NK-92 treated with Interleukin-12 subunit alpha and Interleukin-12 subunit beta, amount 100 ng/mL, for 24 hours (cell line): Measurements from ENCODE around the gene FBH1.
"Not testable (repeated sequence)": the region's sequence is repeated elsewhere in the genome, so short reads cannot be mapped to it uniquely, and the experiment has no call there.

Source experiments
- DNase-seq: peaks from one replicate; lab custom pipeline; 2025; lab: John Stamatoyannopoulos, UW

FBH1 gene

DNA sequence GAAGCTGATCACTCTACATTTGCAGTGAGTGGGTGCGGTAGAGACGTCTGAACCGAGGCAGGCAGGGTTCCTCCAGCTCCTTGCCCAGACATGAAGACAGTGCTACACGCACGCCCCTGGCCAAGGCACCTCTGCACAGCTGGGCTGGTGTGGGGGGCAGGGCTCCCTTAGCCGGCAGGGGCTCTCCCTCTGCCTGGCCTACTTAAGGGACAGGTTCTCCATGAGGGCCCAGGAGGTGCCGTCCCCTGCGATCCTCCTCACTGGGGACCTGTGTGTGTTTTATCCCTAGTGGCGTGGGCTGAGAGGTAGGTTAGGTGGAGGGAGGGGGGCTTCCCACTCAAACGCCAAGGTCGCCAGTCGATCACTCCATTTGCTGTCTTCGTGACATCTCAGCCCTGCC lies 52.0 kb downstream of the FBH1 start:
- DNase-seq = no peak

DNA sequence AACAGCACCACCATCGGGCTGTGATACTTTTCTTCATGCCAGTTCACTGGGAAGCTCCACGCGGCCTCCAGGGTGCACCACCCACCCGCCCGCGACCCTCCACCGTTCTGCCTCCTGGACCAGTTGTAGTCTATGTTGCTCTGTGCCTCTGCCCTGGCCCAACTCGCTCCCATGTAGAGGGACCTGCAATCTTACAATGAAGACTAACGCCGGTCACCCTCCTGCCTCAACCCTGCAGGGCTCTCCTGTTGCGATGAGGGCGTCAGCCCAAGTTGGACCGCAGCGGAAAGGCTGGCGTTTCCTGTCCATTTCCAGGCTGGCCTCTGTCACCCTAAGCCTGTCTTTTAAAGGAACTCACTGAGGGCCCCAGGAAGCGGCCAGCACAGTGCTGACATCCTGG lies 52.4 kb downstream of the FBH1 start:
- no peak for DNase-seq

DNA sequence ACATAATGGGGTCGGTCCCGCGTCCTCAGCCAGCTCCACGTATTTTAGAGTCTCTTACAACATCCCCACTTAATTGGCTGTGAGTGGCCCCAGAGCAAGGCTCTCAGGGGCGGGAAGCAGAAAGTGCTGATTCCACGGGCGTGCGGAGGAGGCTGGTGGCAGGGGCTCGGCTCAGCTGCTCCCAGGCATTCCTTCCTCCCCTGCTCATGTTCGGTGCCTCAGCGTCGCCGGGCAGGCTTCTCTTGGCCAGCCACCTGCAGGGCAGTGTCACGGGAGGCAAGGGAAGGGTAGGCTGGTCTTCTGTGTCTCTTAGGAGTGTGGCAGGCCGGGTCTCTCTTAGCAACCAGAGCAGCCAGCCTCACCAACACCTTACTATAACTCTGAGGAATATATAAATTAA lies 53.5 kb downstream of the FBH1 start:
- DNase-seq = no peak

- DNase-seq = no peak
Measured at GRCh38 chr10:5944389-5945189, 54.5 kb downstream of the FBH1 start.

DNA sequence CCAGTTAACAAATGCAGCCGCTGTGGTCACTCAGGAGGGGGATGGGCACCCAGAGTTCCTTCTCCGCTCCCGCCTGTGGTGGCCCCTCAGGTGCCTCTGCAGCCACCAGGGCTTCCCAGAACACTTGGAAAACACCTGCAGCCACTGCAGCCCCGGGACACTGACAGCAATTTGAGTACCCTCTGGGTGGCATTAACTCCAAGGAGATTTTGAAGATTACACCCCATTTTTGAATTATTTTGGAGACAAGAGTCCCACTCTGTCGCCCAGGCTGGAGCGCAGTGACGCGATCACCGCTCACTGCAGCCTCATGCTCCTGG lies 55.1 kb downstream of the FBH1 start:
- no peak for DNase-seq

- DNase-seq = no peak
Measured at GRCh38 chr10:5945561-5946418, 55.7 kb downstream of the FBH1 start.

DNA sequence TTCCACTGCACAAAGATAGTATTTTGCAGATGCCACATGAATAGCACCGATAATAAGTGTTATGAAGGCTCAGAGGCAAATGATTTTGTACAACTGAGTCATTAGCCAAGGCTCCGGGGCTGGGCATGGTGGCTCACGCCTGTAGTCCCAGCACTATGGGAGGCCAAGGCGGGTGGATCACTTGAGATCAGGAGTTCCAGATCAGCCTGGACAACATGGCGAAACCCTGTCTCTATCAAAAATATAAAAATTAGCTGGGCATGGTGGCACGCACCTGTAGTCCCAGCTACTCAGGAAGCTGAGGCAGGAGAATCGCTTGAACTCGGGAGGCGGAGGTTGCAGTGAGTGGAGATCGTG lies 56.4 kb downstream of the FBH1 start:
- DNase-seq = not testable (repeated sequence)

DNA sequence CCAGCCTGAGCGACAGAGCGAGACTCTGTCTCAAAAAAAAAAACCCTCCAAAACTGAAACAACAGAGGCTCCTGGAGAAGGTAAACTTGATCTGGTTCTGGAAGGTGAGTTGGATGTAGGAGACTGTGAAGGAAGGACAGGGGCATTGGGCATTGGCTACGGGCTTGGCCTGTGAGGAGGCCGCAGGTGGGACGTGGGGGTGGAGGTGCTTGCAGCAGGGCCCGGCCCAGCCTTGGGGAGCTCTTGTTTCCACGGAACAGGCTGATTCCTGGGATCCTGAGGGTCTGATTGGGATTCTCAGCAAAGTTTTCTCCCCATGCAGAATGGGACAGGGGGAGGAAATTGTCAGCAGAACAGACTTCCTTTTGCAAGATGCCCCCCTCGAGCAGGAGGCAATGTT lies 56.7 kb downstream of the FBH1 start:
- no peak for DNase-seq

DNA sequence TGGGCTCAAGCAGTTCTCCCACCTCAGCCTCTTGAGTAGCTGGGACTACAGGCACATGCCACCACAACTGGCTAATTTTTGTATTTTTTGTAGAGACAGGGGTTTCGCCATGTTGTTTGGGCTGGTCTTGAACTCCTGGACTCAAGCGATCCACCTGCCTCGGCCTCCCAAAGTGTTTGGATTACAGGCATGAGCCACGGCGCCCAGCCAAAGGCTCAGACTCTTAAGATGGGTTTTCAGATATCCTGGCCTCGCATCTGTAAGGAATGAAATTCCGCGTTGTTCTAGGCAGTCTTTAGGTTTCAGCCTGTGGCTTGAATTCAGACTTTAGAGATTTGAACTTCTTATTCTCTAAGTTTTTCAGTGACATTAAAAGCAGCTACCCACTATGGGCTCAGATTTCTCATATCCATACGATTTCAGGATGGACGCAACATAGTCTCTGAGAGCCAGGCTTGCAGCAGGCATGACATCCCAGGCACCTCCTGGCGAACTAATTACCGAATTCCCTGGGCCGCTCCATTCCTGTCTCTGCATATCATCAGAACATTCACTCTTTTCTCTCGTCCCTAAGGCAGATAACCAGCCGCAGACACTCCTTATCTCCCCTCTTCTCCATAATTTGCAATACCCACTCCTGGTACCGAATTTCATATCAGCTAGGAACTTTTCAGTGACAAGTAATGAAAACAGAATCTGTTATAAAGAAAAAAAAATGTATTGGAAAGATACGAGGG lies 57.6 kb downstream of the FBH1 start:
- no peak for DNase-seq

DNA sequence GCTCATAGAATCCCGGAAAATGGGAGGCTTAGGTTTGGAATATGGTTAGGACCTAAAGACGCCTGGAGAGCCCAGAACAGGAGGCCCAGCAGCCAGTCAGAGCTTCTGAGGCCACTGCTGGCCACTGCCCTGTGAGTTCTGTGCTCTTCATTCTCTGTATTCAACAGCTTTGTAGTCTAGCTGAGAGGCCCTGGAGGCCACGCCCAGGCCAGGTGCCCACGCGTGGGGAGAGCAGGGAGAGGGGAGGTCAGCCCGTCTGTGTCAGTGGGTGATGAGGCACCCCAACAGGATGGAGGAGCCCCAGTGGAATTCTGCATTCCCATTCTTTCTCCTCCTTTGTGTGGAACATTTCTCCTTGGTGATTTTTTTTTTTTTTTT lies 58.2 kb downstream of the FBH1 start:
- no peak for DNase-seq

GRCh38 chr10:5949009-5949759 lies 59.1 kb downstream of the FBH1 start:
- no peak for DNase-seq

- DNase-seq = no peak
Measured at GRCh38 chr10:5951167-5951711, 61.2 kb downstream of the FBH1 start.

GRCh38 chr10:5951721-5952407 lies 61.8 kb downstream of the FBH1 start:
- no peak for DNase-seq

DNA sequence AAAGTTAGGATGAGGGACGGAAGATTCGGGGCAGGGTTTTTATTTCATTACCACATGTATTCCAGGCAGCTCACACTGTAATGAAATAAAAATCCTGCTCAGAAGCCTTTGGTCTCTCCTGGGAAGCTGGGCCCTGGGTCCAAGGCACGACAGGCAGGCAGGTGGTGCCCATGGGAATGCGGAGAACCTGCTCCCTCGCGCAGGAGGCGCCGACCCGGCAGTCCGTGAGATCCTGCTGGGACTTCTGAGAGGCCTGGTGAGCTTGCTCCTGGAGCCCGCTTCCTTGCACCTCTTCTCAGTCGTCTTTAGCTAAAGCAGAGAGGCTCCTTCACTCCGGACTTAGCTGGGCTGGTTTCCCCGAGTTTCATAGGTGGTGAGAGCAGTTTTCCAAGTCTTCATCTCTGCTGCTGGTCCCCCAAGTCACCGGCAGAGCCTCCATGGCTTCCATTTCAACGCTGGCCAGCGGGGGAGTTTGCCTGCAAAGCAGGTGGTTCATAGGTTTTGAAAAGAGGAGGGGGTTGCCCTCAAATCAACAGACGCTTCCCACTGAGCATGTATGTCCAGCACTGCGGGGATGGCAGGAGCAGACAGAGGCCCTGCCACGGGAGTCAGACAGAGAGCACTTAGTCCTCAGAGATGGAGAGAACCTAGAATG lies 62.8 kb downstream of the FBH1 start:
- no peak for DNase-seq

DNA sequence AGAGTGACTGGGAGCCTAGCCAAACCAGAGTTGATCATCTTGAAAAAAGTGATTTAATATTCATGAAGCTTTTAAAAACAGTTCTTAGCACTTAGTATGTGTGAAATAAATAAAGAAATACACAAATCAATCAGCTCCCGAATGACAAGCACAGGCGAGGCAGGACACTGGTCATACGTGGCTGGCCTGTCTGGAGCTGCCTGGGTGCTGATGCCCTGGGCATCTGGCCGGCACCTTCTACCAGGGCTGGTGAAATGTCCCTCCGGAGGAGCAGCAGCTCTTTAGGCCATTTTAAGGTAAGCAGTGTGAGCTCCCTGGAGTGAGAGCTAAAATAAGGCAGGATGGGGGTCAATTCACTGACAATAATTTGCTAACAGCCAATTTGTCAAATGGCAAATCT lies 63.6 kb downstream of the FBH1 start:
- no peak for DNase-seq

DNA sequence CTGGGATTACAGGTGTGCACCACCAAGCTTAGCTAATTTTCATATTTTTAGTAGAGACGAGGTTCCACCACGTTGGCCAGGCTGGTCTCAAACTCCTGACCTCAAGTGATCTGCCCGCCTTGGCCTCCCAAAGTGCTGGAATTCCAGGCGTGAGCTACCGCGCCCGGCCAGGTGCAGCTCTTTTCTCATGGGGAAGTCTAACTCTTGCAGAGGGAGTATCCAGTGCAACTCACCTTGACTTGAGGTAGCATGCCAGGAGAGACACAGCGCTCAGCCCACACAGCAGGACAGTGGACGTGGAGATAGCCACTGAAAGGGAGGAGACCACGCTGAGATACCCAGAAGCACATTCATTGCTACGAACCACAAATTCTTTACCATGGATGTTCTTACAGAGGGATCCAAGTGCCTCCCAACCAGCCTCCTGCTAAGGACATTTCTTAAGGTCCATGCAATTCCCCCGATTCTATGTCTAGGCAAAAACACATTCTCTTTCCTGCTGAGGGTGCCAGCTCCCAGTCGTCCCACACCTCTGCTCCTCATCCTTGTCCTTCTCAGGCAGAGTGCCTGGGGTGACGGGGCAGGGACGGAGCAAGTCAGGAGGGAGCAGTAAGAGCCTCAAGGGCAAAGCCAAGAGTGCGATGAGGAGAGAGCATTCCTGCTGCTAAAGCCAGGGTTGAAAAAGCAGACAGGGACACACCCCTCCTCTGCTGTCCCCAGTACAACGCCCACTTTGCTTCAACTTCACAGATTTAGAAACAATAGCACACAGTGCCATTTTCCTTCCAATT lies 66.3 kb downstream of the FBH1 start:
- no peak for DNase-seq

DNA sequence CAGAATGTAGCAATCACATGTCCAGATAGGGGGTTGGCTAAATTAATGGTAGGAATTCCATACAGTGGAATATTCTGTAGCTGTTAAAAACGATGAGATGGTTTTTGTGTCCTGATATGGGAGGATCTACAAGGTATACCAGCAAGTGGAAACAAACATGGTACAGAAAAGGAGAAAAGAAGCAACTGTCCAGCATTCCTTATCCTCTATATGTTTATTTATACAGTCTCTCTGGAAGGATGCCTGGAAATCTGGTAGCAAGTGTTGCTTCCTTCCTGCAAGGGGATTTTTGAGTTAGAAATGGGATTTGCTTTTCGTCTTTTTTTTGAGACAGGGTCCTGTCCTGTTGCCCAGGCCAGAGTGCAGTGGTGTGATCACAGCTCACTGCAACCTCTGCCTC lies 68.0 kb downstream of the FBH1 start:
- no peak for DNase-seq

GRCh38 chr10:5958675-5959074 lies 68.6 kb downstream of the FBH1 start:
- DNase-seq = no peak

- no peak for DNase-seq
Measured at GRCh38 chr10:5959142-5959541, 69.1 kb downstream of the FBH1 start.

GRCh38 chr10:5959581-5960069 lies 69.6 kb downstream of the FBH1 start:
- no peak for DNase-seq
